NCI-H128 (cell line): Measurements from ENCODE around the gene CNTN6.

Source experiments
- DNase-seq: peaks from one replicate; lab custom pipeline; 2025; ENCODE audit not compliant: unreplicated experiment; lab: John Stamatoyannopoulos, UW

Gene CNTN6

GRCh38 chr3:1171320-1171719, 78.5 kb downstream of the CNTN6 start:
- DNase-seq = no peak

GRCh38 chr3:1172644-1173043, 79.8 kb downstream of the CNTN6 start:
- DNase-seq = no peak

GRCh38 chr3:1179146-1179545, 86.3 kb downstream of the CNTN6 start:
- DNase-seq = no peak

DNA sequence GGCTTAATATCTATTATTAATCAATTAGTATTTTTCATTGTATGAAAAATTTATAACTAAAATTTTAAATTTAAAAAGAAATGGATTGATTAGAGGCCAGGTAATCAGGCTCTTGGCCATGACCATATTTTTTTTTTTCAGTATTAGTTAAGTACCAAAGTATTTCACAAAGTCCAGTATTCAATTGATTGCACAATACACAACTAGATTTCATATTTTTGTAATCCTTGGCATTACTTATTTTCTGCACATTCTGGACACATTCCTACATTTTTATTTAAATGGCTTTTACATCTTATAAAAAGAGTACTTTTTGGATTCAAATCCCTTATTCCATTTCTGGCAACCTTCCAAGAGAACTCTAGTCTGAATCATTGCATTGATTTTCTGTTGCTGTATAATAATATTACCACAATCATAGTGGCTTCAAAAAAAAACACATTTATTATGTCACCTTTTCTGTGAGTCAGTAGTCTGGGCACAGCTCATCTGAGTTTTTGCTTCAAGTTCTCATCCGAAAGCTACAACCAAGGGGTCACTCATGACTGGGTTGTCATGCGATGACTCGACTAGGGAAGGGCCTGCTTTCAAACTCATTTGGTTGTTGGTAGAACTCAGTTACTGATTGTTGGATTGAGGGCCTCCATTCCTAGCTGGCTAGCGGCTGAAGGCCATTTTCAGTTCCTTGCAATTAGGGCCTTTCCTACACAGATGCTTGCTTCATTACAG, 90.7 kb downstream of the CNTN6 start:
- no peak for DNase-seq

DNA sequence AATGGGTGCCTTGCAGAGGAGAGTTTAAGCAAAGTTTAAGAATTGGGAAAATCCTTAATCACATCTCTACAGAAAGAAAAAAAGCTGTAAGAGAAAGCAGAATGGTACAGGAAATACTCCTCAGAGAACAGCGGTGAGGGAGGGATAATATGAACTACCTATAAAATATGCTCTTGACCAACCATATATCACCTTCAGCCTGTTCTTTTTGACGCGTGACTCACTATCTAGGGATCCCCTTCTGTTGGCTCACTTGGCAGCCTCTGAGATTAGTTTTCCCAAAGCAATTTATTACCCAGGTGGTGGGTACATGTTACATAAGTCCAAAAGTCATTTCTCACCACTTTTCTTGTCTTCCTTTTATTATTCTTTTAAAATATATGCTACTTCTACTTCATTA, 97.7 kb downstream of the CNTN6 start:
- no peak for DNase-seq

GRCh38 chr3:1191026-1191425, 98.2 kb downstream of the CNTN6 start:
- DNase-seq = no peak

- no peak for DNase-seq
Measured at GRCh38 chr3:1195947-1196346, 103.1 kb downstream of the CNTN6 start.

DNA sequence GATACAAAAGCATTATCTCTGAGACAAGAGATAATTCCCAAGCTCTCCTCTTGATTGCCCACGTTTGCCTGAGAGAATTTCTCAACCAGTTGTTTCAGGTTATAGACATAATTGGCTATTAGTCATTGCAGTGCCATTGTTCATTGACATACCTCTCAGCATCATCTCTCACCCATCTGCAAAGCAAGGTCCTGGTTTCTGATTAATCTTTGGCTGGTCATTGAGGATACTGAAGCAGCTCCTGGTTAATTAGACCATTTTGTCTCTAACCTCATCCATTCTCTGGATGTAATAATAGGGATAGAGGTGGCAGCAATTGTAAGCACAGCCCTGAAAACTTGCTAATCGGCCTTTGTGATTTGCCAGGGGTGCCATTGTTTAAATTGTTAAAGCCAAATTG, 104.2 kb downstream of the CNTN6 start:
- no peak for DNase-seq

GRCh38 chr3:1200371-1200770, 107.5 kb downstream of the CNTN6 start:
- DNase-seq = no peak

GRCh38 chr3:1207904-1208303, 115.1 kb downstream of the CNTN6 start:
- no peak for DNase-seq

GRCh38 chr3:1214933-1215332, 122.1 kb downstream of the CNTN6 start:
- no peak for DNase-seq

GRCh38 chr3:1216856-1217255, 124.0 kb downstream of the CNTN6 start:
- no peak for DNase-seq

GRCh38 chr3:1227111-1227510, 134.3 kb downstream of the CNTN6 start:
- no peak for DNase-seq

- no peak for DNase-seq
Measured at GRCh38 chr3:1228289-1228688, 135.5 kb downstream of the CNTN6 start.

DNA sequence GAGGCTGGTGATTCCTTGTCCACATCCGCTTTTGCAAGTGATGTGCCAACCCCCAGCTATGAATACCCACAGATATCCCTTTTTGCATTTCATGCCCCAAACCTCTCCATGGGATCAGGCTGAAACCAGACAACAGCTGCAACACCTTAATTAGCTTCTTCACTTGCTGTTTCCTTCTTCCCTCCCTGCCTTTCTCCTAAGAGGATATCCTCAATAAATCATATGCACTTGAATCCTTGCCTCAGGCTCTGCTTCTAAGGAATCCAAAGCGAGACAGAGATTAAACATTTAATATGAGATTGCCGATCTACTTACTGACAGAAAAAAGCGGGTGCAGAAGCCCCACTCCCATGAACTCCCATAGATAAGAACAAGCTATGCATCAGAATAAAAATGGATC, 138.1 kb downstream of the CNTN6 start:
- DNase-seq = no peak

DNA sequence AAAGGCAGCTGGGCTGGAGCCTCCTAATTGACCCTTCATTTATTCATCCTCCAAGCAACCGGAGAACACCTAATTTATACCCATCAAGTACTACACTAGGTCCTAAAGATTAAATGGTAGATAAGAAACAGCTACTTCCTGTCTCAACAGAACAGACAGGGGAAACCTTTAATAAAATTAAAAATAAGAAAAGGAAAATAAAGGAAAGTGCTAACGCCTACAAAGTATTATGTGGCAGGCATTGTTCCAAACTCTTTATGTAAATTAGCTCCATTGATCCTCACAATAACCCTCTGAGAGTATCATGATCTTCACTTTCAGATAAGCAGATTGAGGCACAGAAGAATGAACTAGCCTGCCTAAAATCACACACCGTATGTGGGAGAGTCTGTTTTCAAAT, 139.5 kb downstream of the CNTN6 start:
- no peak for DNase-seq

- DNase-seq = no peak
Measured at GRCh38 chr3:1235526-1236120, 142.8 kb downstream of the CNTN6 start.

DNA sequence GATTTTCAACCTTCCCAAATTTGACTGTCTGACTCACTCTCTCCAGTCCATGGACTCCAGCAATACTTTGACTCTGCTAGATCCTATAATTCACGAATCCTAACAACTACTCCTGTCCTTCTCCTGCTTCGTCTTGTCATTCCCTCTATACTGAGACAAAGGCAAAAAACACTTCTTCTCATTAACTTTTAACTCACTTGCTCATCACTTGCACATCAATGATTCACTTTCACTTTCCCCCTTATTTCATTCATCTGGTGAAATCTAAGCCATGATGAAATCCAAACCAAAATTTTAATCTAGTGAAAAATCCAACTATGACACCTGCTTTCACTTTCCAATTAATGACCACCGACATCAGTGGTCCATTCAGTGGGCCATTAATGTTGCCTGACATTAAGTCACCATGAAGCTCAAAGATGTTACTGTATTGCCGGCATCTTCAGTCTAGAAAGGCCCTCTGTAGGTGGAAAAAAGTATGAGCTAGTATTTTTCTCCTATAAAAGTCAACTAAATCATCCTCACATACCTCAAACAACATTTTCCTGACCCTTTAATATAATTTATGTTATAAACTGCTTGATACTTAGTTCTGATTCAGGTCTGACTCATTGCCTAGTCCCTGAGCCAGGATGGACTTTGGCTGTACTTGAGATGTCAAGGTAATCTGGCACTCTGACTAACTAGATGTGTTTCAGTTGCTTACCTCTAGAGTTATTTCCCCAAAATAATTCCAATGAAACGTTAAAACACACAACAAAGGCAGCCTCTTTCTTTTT, 158.6 kb downstream of the CNTN6 start:
- DNase-seq = no peak

DNA sequence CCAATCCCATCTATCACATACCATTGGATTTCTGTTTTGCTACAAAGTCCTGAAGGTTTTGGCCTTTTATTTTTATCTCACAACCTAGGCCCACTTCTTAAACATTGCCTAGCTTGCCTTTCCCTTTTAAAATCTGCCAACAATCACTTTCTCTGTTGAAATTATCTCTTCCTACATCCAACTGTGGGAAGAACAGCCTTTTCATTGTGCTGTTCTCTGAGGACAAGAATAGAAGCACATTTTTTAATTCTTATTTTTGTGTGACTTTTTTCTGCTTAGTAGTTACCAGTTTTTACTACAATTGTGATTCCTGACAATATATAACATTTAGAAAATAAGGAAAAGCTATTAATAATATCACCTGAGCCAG, 159.2 kb downstream of the CNTN6 start:
- DNase-seq = no peak

GRCh38 chr3:1262246-1262645, 169.4 kb downstream of the CNTN6 start:
- no peak for DNase-seq

GRCh38 chr3:1263121-1263520, 170.3 kb downstream of the CNTN6 start:
- no peak for DNase-seq

- DNase-seq = no peak
Measured at GRCh38 chr3:1269808-1270207, 177.0 kb downstream of the CNTN6 start.
